Activated naive CD8-positive, alpha-beta T cell treated with anti-CD3 and anti-CD28 coated beads, Interleukin-2, amount 10 ng/mL, durations not matched to agents 7 days and 5 days (primary cell): ENCODE data around the gene MYD88. TPM values are rescaled to one million over a fixed set of nuclear protein-coding genes. Genes with fewer than 3 reads are reported as not detected.

Experiments
- ATAC-seq: fragments of 150-1000 bp; cut with Tn5 transposase; one replicate; pipeline ENCODE4 v1.10.0; 2021; ENCODE audit warnings: low read depth, moderate library complexity
- POLR2A ChIA-PET: fragments of 350-600 bp; sonication (Branson Sonifier 250); formaldehyde crosslinking; loops from one replicate; lab custom pipeline; 2021; ENCODE audit warnings: antibody characterized with exemption; lab: Charles Lee
- DNase-seq: peaks from one replicate; pipeline ENCODE4 v3.0.0; 2021
- H3K27ac Mint-ChIP-seq: one replicate; pipeline ENCODE4 v1.8.0; 2022; ENCODE audit warnings: mild to moderate bottlenecking, mixed read lengths
- H3K27me3 Mint-ChIP-seq: one replicate; pipeline ENCODE4 v1.8.0; 2022; ENCODE audit warnings: mild to moderate bottlenecking, moderate library complexity, mixed read lengths
- H3K36me3 Mint-ChIP-seq: one replicate; pipeline ENCODE4 v1.8.0; 2021; ENCODE audit warnings: mild to moderate bottlenecking, mixed read lengths
- H3K4me1 Mint-ChIP-seq: one replicate; pipeline ENCODE4 v1.8.0; 2021; ENCODE audit warnings: mixed read lengths
- H3K4me3 Mint-ChIP-seq: one replicate; pipeline ENCODE4 v1.8.0; 2022; ENCODE audit warnings: mild to moderate bottlenecking, moderate library complexity, mixed read lengths
- H3K9me3 Mint-ChIP-seq: one replicate; pipeline ENCODE4 v1.8.0; 2021; ENCODE audit warnings: mixed read lengths
- total RNA-seq, 2 experiments: library from RNA; stranded (reverse); gene quantifications; one replicate each; pipeline ENCODE4 v1.2.3, GENCODE V29; 2021

The MYD88 gene
- total RNA-seq, result 10 to 100 TPM; 68.5 to 70.6 TPM

DNA sequence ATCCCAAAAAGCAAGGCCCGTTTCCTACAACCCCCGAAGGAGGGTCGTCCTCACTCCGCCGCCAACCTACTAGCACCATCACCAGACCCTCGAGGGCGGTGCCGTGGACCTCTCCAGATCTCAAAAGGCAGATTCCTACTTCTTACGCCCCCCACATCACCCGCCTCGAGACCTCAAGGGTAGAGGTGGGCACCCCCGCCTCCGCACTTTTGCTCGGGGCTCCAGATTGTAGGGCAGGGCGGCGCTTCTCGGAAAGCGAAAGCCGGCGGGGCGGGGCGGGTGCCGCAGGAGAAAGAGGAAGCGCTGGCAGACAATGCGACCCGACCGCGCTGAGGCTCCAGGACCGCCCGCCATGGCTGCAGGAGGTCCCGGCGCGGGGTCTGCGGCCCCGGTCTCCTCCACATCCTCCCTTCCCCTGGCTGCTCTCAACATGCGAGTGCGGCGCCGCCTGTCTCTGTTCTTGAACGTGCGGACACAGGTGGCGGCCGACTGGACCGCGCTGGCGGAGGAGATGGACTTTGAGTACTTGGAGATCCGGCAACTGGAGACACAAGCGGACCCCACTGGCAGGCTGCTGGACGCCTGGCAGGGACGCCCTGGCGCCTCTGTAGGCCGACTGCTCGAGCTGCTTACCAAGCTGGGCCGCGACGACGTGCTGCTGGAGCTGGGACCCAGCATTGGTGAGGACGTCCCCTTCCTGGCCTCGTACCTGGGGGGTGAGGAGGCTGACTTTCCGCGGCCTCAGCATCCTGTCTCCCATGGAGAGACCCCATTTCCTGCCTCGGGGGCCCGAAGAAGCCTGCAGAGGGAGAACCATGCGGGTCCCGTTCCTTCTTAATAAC, at the start of gene MYD88:
MYD88 (plus strand) TSS at position 313 of the 842 bp plus-strand sequence; CDS start at position 353, 40 bp downstream.
- Mint-ChIP-seq H3K27ac (peak within 1 kb of the TSS; percentile 100), H3K36me3 (peaks cover 30% of the 10 kb centered on the region), H3K4me1 (peaks cover 43% of the 10 kb centered on the region), H3K27me3 (no peaks in the 10 kb centered on the region), H3K4me3 (peak within 1 kb of the TSS; percentile 86), H3K9me3 (no peaks in the 10 kb centered on the region)
- ATAC-seq (peak; percentile 64), DNase-seq (peak; percentile 89)
- POLR2A ChIA-PET, result interaction anchor here (0.8 to 5.0 kb wide), 8 partner anchors 10 to 317 kb away, joined by 3 to 171 read pairs (median 4); partner anchors contain the start of genes DLEC1 and OXSR1

DNA sequence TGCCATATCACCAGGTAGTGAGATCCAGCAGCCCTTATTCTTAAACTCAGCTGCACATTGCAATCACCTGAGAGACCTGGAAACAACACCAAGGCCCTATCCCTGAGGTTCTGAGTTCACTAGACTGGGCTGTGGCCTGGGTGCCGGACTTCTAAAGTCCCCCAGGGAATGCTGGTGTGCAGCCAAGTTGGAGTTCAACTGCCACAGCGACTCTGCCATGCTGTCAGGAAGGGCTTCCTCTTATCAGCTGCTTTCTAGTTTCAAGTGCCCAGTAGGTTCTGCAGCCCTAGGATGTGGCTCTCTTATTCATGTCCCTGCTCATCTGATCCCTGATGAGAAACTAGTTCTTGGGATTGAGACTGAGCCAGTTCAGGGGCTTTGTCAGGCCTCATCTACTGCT, 49.3 kb upstream of the MYD88 start:
- POLR2A ChIA-PET, result no interaction called here
- Mint-ChIP-seq H3K27me3 (peaks cover 3% of the 10 kb centered on the region), H3K27ac (no peak overlapping the region), H3K9me3 (peaks cover 2% of the 10 kb centered on the region), H3K36me3 (peaks cover 2% of the 10 kb centered on the region), H3K4me1 (peaks cover 6% of the 10 kb centered on the region), H3K4me3 (no peak overlapping the region)
- ATAC-seq (no peak), DNase-seq (no peak)

DNA sequence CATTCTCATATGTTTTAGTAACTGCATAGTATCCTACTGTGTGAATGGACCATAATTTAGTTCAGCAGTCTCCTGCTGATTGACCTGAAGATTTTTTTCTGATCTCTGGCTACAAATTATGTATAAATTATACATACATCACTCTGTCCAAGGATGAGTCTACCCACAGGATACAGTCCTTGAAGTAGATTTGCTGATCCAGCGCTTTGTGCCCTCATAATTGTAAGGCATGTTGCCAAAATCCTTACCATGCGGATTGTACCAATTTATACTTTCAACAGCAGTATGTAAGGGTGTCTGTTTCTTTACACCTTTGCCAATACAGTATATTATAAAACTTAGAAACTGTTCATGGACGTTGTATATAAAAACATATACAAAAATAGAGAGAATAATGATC, 48.0 kb upstream of the MYD88 start:
- no peak overlapping the region for H3K27ac Mint-ChIP-seq
- no peak overlapping the region for H3K4me3 Mint-ChIP-seq
- H3K27me3 Mint-ChIP-seq, result peaks cover 3% of the 10 kb centered on the region
- DNase-seq (no peak), ATAC-seq (no peak)
- peaks cover 4% of the 10 kb centered on the region for H3K4me1 Mint-ChIP-seq
- H3K9me3 Mint-ChIP-seq, result no peaks in the 10 kb centered on the region
- POLR2A ChIA-PET, result no interaction called here
- no peaks in the 10 kb centered on the region for H3K36me3 Mint-ChIP-seq

DNA sequence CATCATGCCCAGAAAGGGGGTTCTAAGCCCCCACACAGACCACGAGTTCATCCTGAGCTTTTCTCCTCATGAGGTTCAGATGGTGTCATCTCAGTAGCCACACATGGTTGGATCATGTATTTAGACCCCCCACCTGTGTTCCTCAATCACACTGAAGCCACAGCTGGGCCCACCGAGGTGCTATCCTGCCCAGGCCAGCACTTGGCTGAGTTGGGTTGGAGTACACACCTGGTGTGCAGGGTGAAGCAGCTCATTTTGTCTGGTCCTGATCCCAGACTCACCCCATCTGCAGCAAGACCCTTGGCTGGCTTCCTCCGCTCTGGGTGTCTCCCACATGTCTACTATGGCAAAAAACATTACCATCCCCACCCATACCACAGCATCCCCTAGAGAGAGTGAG, 43.5 kb upstream of the MYD88 start:
- DNase-seq, result no peak
- Mint-ChIP-seq H3K27me3 (peaks cover 7% of the 10 kb centered on the region), H3K9me3 (no peaks in the 10 kb centered on the region), H3K27ac (no peak overlapping the region), H3K4me3 (no peak overlapping the region), H3K4me1 (peaks cover 2% of the 10 kb centered on the region), H3K36me3 (no peaks in the 10 kb centered on the region)
- POLR2A ChIA-PET, result no interaction called here
- no peak for ATAC-seq

DNA sequence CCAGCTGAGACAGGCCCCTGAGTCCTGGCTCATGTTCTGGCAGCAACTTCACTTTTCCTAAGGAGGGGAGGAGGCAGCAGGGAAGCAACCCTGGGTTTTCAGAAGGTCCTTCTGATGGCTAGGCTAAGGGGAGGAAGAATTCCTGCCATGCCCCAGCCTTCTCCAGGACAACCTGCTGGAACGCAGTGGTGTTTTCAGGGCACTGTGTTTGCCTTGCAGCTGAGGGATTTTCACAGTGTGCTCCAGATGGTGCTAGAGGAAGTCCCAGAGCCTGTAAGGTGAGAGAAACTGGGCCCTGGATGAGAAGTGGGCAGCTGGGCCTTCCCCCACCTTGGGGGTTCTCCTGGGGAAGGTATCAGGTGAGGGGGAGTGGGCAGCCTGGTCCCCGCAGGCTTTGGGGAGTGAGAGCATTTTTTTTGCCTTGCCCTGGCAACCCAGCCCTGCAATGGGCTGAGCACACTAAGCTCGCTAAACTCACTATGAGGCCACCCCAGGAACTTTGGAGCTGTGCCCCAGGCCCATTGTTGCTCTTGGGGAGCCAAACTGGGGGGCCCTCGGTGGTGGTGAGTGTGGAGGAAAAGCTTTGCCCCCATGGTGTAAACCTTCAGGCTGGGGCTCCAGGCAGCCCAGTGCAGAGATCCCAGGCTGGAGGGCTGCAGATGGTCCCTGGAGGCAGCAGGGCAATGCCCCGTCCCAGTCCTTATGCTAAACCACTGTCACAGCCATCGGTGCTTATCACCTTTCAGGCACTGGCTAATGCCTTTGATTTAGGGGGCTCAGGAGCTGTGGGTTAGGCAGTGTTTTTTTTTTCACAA, 42.6 kb upstream of the MYD88 start:
- H3K27ac Mint-ChIP-seq, result no peak overlapping the region
- DNase-seq (no peak), ATAC-seq (no peak)
- H3K4me3 Mint-ChIP-seq, result no peak overlapping the region
- POLR2A ChIA-PET, result no interaction called here
- H3K27me3 Mint-ChIP-seq, result peaks cover 7% of the 10 kb centered on the region
- H3K4me1 Mint-ChIP-seq, result peaks cover 2% of the 10 kb centered on the region
- no peaks in the 10 kb centered on the region for H3K36me3 Mint-ChIP-seq
- H3K9me3 Mint-ChIP-seq, result no peaks in the 10 kb centered on the region

DNA sequence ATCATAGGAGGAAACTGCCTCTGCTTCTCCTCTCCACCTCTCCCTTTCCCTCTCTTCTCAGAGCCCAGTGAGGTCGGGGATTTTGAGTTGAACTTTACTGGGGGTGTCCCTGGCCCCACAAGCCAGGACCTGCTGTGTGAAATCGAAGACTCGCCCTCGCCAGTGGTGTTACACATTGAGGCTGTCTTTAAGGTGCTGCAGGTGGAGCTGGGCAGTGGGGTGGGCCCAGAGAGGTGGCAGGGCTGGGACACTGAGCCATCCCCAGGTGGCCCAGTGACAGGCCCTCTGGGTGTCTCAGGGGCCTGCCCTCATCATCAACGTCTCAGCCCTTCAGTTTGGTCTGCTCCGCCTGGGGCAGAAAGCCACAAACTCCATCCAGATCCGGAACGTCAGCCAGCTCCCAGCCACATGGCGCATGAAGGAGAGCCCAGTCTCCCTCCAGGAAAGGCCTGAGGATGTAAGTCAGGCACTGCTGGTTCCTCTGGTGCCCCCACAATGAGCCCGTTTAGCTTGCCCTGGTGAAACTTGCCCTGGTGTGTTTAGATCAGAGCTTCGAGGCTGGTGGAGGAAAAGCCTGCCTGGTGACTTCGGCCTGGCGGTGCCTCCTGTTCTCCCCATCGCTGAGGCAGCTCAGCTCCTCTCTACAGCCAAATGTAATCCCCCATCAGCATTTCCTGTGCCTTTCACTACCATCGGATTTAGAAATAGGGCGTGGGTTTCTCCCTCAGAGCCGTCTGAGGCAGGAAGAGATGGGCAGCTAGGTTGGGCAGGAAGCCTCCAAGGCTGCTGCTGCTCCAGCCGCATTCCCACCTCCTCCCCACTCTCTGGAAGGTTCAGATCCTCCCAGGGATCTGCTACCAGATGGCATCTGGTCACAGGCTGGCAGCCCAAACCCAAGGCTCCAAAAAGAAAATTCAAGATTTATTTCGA, 40.8 kb upstream of the MYD88 start:
- Mint-ChIP-seq H3K4me1 (peaks cover 2% of the 10 kb centered on the region), H3K27ac (no peak overlapping the region), H3K4me3 (no peak overlapping the region), H3K9me3 (no peaks in the 10 kb centered on the region), H3K36me3 (no peaks in the 10 kb centered on the region), H3K27me3 (peaks cover 6% of the 10 kb centered on the region)
- ATAC-seq, result no peak
- POLR2A ChIA-PET, result no interaction called here
- DNase-seq, result no peak

DNA sequence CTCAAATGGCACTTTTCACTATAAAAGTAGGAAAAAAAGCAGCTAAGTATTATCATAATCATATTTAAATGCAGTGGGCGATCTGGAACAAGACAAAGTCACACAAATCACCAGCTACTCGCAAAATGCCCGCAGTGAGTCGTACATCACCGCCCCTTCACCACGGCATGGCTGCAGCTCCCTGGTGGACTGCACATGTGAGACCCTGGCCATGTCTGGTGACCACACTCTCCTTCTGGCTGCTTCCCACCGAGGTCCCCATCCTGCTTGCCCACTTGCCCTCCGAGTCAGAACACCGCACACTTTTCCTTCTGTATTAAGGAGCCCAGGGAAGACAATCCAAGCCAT, 40.1 kb upstream of the MYD88 start:
- ATAC-seq (no peak), DNase-seq (no peak)
- no peaks in the 10 kb centered on the region for H3K9me3 Mint-ChIP-seq
- H3K4me1 Mint-ChIP-seq, result peaks cover 2% of the 10 kb centered on the region
- H3K36me3 Mint-ChIP-seq, result no peaks in the 10 kb centered on the region
- POLR2A ChIA-PET, result no interaction called here
- H3K4me3 Mint-ChIP-seq, result no peak overlapping the region
- peaks cover 6% of the 10 kb centered on the region for H3K27me3 Mint-ChIP-seq
- no peak overlapping the region for H3K27ac Mint-ChIP-seq

DNA sequence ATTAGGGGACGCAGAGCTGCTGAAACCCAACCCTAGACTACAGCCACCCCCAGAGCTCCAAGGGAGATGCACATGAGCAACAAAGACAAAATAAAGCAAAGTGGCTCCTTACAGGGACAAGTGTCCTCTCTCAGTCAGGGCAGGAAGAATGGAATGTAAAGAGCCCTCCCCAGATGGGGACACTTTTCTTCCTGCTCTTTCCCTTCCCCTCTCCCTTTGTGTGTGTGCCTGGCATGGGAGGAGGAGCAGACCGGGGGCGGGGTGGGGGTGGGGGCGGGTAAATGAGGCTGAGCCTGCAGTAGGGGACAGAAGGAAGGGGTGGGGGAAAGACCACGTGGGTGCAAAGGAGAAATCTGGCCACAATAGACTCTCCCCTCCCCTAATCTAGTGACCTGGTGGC, 38.9 kb upstream of the MYD88 start:
- H3K4me1 Mint-ChIP-seq, result peaks cover 2% of the 10 kb centered on the region
- no peak overlapping the region for H3K4me3 Mint-ChIP-seq
- H3K9me3 Mint-ChIP-seq, result no peaks in the 10 kb centered on the region
- no peaks in the 10 kb centered on the region for H3K36me3 Mint-ChIP-seq
- no peak for ATAC-seq
- H3K27ac Mint-ChIP-seq, result no peak overlapping the region
- H3K27me3 Mint-ChIP-seq, result peaks cover 9% of the 10 kb centered on the region
- POLR2A ChIA-PET, result no interaction called here
- no peak for DNase-seq

DNA sequence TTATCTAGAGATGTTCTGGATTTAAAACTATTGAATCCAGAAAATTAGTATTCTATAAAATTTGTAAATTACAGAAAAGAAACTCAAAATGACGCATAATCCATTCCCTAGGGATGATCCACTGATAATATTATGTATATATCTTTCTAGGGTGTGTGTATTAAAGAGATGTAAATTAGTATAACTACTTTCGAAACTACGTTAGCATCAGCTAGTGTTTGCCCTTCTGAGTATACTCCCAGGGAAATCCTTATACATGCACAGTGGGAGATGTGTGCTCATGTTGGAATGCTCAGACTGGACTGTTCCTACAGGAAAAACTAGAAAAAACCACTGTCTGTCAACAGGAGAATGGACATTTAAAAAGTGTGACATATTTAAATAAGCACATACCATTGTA, 38.0 kb upstream of the MYD88 start:
- H3K4me1 Mint-ChIP-seq, result peaks cover 2% of the 10 kb centered on the region
- no peaks in the 10 kb centered on the region for H3K36me3 Mint-ChIP-seq
- H3K9me3 Mint-ChIP-seq, result no peaks in the 10 kb centered on the region
- DNase-seq (no peak), ATAC-seq (no peak)
- POLR2A ChIA-PET, result no interaction called here
- H3K27ac Mint-ChIP-seq, result no peak overlapping the region
- no peak overlapping the region for H3K4me3 Mint-ChIP-seq
- H3K27me3 Mint-ChIP-seq, result peaks cover 15% of the 10 kb centered on the region

DNA sequence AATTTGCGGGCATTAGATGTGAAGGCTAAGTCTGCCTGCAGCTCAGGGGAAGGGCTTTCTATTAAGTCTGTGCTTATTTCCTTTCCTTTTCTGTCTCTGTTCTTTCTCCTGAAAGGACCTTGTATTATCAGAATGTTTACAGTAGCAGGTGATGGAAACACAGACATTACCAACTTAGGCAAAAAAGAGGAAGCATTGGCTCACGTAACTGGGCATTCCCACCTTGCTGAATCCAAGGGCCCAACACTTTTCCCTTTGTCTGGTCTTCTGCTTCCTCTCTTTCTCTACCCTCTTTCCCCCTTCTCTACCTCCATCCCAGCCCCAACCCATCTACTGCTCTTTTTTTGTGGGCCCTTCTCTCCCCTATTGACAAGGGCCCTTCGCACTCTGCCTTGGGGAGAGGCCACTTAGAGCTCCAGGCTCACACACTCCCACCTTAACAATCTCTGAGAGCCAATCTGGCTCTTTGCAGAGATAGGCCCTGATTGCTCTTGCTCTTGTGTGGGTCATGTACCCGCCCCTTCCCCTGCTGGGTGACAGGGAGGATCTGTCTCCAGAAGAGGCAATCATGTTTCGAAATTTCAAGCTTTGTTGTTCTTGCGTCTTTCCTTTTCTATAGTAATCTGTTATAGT, 36.5 kb upstream of the MYD88 start:
- Mint-ChIP-seq H3K4me1 (peaks cover 2% of the 10 kb centered on the region), H3K36me3 (no peaks in the 10 kb centered on the region), H3K4me3 (no peak overlapping the region), H3K27me3 (peaks cover 15% of the 10 kb centered on the region), H3K27ac (no peak overlapping the region), H3K9me3 (peaks cover 2% of the 10 kb centered on the region)
- ATAC-seq (no peak), DNase-seq (no peak)
- POLR2A ChIA-PET, result no interaction called here

DNA sequence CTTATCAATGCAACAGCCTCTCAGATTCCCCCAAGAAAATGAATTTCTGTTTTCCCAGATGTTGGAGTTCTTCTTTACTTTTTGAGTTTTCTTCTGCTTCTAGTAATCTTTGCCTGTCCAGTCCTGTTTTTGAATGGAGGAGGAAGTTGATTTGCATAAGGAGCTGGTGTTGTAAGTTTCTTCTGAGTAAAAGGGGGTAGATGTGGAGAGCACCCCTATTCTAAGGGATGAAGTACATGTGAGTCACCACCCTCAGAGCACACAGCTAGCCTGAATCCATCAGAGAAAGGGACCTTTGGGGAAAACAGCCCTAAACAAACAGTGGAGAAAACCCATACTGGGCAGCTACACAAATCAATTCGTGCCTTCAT, 36.0 kb upstream of the MYD88 start:
- H3K27me3 Mint-ChIP-seq, result peaks cover 15% of the 10 kb centered on the region
- H3K4me3 Mint-ChIP-seq, result no peak overlapping the region
- H3K27ac Mint-ChIP-seq, result no peak overlapping the region
- ATAC-seq (no peak), DNase-seq (no peak)
- H3K4me1 Mint-ChIP-seq, result peaks cover 2% of the 10 kb centered on the region
- no peaks in the 10 kb centered on the region for H3K36me3 Mint-ChIP-seq
- POLR2A ChIA-PET, result no interaction called here
- peaks cover 2% of the 10 kb centered on the region for H3K9me3 Mint-ChIP-seq

DNA sequence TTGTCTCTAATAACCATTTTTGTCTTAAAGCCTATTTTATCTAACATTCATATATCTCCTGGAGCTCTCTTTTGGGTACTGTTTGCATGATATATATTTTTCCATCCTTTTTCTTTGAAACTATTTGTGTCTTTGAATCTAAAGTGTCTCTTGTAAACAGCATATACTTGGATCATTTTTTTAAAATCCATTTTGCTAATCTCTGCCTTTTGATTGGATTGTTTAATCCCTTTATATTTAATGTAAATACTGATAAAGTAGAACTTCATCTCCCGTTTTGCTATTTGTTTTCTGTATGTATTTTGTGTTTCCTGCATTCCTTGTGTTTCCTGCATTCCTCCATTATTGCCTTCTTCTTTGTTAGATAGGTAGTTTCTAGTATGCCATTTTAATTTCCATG, 32.9 kb upstream of the MYD88 start:
- Mint-ChIP-seq H3K4me1 (no peaks in the 10 kb centered on the region), H3K36me3 (no peaks in the 10 kb centered on the region), H3K27ac (no peak overlapping the region), H3K4me3 (no peak overlapping the region), H3K9me3 (peaks cover 2% of the 10 kb centered on the region), H3K27me3 (peaks cover 11% of the 10 kb centered on the region)
- POLR2A ChIA-PET, result no interaction called here
- ATAC-seq (no peak), DNase-seq (no peak)
